CD4-positive, alpha-beta T cell treated with Interleukin-12 subunit alpha and Interleukin-12 subunit beta, for 1 hour (primary cell): ENCODE measurements around the gene DPH3.
A peak's percentile ranks its signal among the peaks of the same experiment; 100 is the strongest.

Experiments
- DNase-seq: peaks from one replicate; pipeline ENCODE4 v3.0.0-alpha.2; 2020

Gene DPH3

DNA sequence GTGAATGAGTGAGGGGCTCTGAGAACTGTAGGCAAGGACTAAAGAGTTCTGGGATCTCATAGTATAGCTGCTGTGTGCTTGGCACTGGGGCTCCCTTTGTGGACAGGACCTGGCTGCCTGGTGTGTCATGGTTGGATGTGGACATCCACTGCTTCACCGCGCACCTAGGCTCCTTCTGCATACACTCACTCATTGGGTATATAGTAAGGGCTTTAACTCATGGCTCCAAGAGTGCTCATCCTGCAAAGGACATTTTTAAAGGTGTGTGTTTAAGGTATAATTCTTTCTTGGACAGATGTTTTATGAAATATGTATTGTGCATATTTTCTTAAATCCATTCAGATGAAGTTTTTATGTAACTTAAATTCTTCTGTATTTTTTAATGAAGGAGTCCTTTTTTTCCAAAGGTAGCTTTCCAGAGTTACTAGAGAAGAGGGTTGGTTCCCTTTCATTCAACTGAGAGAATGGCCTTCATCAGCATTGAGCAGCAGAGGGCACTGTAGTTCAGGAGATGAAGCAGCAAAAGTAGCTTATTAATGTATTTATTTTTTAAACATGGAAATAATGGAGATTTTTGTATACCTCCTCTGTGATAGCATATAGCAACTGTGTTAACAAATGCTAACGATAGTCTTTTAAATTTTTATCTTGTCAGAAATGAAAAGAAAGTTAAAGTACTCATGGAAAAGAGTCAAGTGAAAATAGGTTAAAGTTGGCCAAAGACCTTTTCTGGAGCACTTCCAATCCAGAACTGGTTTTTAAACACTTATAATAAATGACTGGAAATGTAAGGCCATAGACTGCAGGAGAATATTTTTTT is 25.5 kb upstream of the DPH3 start:
- DNase-seq: peak; percentile 71

DNA sequence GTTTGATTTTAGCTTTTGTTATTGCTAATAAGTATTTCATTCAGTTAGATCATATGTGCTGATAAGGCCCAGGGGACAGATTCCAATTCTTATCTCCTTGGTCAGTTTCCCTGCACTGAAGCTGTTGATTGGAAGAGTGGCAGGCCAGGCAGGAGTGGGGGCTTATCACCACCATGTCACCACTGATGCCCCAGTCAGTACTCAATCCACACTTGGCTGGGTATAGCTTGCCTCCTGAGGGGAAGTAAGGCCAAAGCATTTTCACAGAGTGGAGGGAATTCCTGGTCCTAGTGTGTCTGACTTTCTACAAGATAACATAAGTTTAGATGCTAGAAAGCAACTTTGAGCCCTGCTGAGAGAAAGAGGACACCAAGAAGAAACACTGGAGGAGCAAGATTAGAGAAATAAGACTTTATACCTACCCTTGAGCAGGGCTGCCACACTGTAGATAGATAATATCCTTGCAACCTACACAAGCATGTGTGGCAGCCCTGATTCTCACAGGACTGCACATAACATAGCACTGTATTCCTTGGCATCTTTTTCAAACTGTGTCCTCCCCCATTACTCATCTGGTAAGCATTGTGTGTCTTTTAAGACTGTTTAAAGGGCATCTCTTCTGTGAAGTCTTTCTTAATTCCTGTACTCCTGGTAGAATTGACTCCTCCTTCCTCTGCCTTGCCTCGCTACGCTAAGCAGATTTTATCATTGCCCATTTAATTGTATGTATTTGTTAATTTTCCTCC is 24.6 kb upstream of the DPH3 start:
- no peak for DNase-seq

DNA sequence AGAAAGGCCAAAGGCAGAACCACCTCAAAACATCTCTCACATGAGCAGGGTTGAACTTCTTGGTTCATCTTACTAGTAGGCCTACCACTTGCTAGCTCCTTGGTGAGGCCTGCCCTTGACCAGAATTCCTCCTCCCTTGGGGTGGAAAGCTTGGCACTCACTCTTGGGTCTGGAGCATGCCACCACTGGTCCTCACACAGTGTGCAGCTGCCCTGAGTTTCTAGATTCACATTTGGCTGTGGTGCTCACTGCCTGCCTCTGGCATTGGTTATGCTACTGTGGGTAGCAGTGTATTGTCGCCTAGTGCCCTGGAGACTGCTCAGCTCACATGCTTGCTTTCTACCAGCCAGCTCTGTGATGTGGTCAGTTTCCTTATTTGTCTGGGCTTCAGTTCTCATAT is 23.9 kb upstream of the DPH3 start:
- no peak for DNase-seq

DNA sequence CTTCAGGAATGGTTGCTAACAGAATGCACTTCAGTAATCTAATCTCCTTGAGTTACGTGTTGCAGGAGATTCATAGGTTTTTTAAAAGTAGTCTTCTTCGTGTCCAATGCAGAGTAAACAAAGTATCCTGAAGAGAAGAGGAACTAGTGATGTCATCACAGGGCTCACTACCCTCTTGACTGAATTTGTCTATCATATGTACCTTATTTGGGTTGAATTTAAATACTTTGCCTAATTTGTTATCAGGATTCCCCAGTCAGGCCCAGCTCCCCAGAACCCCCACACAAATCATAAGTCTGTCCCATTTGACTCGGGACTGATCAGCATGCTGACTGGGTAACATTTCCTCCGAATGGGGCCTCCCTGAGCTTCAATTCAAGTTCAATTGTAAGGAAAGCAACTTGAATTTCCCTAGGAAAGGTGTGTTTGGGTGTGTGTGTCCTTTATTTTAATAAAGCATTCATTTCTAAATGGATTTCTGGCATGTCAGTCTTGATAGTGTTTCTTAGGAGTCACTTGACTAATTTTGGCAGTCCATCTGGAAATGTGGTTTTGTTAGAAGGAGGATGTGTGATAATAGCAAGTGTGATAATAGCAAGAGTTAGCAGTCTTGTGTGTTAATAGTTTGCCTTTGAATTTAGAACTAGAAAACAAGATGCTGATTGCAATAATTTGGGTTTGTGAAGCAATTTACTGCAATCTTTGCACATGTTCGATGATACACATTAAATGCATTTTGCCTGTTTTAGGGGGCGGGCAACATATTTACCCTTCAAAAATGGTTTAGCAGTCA is 22.2 kb upstream of the DPH3 start:
- DNase-seq: no peak

DNA sequence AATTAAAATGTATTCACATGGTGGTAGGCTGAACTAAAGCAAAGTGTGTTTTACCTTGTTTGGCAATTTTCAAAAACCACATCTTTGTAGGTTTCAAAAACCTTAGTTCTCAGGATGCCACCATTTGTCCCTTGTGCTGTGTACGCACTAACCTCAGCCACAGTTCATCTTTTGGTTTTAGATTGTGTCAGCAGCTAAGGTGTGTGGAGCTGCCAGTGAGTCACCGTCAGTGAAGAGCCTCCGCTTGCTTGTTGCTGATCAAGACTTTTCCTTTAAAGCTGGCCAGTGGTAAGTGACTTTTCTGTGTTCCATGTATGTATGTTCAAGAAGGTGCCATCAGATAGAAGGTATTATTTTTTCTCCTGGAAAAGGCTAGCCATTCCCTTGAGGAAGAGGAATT is 21.4 kb upstream of the DPH3 start:
- DNase-seq: peak; percentile 83

DNA sequence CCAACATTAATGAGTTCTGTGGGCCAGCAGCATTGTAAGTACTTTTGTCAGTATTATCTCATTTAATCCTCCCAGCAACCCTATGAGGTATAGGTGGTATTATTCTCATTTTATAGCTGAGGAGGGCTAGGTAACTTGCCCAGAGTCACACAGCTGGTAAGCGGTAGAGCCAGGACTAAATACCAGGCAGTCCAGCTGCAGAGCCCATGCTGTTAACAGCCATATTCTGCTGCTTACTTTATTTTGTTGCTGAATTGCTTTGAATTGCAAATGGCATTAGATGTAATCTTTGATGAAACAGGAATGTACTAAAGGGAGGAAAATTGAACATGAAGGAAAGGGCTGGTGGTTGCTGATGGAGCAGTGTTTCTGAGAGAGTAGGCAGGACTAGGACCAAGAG is 19.9 kb upstream of the DPH3 start:
- DNase-seq: no peak

DNA sequence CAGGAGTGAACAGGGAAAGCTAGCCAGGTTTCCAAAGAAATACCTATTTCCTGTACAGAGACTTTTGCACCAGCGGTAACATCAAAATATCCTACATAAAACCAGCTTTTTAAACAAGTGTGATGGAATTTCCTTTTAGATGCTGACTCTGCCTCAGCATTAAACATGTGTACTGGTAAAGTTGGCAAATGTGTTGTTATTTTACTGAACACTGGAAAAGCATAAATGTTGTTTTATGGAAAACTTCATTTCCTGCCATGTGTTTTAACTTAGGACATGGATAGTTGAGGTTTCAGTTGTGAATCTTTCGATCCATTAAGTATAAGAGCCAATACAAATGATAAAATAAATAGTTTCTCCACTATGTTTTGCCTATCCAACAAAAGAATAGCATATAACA is 15.9 kb upstream of the DPH3 start:
- DNase-seq: no peak

DNA sequence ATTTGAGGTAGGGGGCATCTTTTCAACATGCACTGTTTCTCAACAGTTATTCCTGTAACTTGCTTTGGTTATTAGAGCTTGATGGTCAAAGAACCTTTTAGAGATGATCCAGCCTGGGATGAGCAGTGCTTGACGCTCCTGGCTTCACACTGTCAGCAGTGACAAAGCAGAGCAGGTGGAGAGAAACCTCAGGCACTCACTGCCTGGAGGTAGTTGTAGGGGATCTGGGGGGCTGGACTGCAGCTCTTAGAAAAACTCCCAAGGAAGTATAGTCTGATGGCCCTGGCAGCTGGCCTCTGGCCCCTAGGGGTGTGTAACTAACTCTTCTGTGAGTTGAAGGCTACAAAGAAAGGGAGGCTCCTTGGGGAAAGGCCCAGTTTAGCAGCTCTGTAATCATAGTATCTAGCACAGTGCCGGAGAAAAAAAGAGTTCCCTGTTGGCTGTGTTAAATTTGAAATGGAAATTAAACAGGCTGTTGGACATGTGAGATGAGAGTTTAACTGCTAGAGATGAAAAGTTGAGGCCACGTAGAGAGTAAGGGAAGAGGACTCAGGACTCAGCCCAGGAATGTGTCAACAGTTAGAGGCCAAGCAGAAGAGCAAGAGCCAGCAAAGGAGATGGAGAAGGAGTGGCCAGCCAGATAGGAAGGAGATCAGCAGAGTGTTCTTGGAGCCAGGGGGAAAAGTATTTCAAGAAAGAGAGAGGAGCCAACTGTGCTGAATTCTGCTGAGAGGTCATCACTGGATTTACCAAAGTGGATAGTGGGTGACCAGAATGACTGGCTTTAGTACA is 14.5 kb upstream of the DPH3 start:
- no peak for DNase-seq

DNA sequence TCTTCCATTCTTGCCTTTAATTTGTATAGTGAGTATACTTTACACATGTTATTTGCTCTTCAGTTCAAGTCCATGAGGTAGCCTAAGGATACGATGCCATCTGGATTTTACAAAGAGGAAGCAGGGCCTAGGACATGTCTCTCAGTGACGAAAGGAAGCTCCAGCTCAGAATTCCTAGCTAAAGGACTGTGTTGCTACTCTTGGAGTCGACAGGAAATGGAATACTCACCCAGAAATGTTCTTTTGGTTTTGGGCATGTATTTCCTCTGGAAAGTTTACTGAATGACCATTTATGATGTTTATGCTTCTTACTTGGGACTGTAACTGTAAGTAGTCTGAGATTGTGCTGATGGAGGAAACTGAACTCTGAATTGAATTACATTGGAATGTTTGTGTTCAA is 12.7 kb upstream of the DPH3 start:
- DNase-seq: no peak

DNA sequence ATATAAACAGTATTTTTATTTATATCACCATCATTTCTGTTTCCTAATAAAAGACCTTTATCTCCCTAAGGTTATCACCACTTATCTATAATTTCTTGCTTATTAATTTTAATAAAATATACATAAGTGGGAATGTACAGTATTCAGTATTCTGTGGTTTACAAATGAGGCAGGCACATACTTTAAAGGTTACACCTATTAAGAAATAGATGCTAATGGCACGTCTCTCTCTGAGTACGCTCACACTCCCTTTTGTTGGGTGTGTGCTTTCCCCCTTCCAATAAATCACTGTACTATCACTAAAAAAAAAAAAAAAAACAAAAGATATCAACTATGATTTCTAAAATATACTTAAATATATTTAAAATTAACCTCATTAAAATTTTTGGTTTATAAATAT is 9.1 kb upstream of the DPH3 start:
- DNase-seq: no peak

DNA sequence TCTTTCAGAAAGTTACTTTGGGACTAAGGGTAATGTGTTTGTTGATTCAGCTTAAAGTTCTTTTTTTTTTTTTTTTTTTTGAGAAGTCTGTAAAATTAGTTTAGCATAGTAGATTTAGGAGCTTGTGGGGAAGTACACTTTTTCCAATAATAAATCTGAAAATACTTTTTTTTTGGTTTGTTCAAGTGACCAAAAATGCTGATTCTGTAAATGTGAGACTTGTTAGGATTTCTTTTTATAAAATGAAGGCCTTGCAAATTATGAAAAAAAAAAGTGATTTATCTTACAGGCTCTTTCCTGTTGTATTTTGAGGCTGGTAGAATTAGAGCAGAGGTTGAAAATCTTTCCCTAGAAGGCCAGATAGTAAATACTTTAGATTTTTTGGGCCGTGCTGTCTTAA is 7.8 kb upstream of the DPH3 start:
- DNase-seq: no peak

DNA sequence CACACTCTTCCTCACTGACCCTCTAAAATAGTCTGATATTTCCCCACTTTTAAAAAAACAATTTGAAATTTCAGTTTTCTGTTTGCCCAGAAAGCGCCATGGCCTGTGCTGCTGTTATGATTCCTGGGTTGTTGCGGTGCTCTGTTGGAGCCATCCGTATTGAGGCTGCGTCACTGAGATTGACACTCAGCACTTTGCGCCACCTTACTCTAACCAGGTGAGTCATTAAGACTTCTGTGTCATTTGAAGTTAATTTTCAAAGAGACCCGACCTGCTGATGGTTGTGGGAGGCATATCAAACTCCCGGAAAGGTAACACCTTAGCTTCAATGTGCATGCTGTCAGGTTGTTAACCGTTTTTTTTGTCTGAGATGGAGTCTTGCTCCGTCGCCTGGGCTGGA is 6.1 kb upstream of the DPH3 start:
- DNase-seq: no peak

DNA sequence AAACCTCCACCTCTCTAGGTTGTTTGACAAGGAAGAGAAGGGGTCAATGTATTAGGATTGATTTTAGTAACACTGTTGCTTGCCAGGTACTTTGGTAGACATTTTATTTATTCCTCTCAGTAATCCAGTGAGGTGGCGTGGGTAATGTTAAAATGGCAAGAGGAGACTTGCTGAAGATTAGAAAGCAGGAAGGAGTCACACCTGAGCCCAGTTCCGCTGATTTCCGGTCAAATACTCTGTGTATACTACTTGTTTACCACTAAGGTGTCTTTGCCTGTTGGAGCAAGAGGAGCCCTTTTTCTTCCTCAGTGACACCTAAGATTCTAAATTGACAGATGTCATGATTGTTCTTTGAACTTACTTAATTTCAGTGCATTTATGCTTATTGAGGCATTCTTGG is 2.0 kb upstream of the DPH3 start:
- no peak for DNase-seq

DNA sequence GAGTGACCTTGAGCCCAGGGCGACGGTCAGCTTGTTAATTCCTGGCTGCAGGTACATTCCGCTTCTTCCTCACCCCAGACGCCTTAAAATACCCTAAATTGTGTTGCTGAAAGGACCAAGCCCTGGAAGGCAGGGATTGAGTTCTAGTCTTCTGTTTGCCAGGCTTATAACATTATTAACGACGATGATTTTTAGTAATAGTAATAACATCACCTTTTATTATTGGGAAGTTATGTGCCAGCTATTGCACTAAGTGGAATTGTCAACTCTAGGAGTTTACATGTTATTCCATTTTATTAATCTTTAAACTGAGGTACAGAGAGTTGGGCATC is 678 bp upstream of the DPH3 start:
- no peak for DNase-seq

DNA sequence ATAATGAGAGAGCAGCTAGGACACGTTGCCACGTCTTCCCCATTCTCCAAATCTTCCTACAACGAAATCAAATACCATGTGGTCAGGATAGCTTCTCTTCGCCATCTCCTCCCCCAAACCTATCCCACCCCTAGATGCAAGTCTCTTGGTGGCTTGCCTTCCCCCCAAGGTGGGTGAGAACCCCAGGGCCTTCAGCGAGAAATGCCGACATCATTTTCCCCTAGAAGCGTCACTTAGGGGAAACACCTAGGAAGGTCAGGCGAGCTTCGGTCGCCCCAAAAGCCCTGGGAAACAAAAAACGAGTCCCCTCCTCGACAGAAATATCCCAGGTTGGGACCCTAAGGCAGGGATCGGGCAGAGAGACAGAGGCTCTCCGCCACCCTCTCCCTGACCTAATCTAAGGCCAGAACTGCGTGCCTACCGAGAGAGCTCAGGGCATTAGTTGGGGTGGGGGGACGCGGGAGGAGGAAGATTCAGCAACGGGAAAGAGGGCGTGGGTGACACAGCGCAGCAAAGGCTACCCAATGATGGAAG is 502 bp downstream of the DPH3 start:
- DNase-seq: no peak

DNA sequence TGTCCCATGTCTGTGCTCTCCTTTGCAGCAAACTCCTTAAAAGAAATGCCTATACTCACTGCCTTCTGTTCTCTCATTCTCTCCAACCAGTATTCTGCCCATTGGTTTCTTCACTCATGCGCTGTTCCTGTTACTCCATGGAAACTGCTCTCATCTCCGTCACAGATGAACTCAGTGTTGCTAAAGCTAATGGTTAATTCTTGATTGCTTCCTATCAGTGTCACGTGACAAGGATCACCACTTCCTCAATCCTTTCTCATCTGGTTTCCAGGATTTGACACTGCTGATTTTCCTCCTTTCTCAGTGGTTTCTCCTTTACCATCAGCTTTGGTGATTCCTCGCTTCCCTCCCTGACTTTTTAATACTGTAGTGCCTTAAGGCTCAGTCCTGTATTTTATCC is 2.6 kb downstream of the DPH3 start:
- no peak for DNase-seq

DNA sequence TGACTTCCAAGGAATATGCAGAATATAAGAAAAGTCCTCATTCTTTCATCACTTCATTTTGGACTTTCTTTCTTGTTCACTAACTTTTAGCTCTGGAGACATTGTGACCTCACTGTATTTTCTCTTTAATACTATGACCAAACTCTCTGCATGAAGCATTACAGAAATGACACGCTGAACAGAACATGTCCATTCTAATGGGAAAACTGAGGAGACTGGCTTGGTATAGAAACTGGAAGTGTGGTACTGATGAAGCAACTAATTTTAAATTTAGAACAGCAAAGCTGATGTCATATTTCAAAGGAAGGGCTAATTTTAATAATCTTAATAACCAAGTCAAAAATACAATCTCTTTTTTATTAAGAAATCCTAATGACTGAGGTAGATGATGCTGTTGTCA is 4.7 kb downstream of the DPH3 start:
- no peak for DNase-seq

DNA sequence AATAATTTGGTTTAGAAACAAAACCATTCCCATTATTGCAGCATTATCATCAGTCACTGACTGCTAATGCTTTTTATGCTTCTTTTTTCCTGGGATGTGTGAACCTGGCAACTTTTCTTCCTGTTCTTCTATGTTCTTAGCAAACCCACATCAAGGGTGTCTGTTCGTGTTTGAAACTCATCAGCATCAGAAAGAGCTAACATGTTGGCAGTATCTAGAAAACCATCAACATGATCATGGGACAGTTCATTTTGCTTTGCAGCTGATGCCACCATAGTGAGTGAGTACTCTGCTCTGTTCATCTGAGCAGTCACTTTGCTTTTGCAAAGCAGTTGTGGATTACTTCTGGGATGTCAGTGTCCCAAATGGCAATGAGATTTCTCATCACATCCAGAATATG is 5.9 kb downstream of the DPH3 start:
- no peak for DNase-seq

DNA sequence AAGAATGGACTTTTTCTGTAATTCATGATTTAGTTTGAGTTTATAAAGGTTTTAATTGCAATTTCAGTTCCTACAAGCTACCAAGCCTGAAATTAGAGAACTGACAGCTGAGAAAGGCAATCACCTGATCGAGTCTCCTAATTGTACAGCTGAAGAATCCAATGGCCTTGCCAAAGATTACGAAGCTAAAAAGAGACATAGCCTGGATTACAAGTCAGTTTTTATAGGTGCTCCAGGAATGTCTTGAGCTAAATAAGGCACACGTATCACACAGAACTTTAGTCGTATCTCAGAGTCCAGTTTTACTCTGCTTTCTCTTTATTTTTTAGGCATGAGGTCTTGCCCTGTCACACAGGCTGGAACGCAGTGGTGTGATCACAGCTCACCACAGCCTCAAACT is 6.6 kb downstream of the DPH3 start:
- DNase-seq: no peak

DNA sequence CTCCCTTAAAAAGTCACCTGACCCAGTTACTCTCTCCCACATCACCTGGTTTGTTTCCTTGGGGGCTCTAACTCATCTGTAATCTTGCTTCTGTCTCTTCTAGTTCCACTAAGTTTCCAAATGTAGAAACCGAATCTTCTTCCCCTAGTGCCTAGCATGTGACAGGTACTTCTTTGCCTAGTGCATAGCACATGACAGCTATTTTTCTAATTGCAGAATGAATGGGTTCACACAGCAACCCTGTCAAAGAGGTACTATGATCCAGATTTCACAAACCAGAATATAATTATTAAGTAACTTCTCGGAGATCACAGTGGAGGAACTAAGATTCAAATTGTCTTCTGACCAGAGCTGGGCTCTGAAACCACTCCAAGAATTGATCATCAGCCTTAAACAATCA is 7.4 kb downstream of the DPH3 start:
- no peak for DNase-seq

DNA sequence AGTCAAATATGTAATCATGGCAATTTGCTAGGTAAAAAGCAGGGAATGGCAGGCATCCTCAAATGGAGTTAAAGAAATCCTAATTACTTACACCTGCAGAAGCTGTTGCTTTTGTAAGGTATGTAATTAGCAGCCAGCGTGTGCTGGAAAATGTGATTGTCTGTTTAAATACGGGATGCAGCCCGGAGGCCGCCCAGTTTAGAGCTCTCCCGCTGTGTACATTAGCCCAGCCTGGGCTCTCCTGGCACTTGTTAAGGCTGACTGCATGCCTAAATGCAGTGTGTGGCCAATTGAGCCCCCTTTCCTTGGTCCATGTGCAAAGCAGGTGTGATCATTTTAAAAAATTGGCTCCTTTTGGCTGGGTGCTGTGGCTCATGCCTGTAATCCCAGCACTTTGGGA is 9.0 kb downstream of the DPH3 start:
- DNase-seq: no peak

DNA sequence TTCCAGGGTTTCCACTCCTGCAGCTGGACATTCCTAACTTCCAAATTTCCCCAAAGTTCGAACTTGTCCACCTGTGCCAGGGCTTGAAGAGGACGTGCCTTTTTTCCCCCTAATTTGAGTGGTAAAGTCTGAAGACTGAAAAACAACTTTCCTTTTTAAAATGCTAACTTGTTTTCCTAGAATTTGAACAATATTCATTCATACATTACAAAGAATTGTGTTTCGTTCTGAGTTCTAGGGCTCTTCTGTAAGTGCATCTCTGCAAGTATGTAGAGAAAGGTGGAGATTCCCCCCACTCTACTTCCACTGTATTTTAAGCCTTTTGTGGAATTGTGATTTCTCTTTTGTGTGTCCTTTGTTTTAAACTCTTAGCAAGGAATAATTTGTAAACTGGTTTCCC is 9.4 kb downstream of the DPH3 start:
- DNase-seq: no peak

DNA sequence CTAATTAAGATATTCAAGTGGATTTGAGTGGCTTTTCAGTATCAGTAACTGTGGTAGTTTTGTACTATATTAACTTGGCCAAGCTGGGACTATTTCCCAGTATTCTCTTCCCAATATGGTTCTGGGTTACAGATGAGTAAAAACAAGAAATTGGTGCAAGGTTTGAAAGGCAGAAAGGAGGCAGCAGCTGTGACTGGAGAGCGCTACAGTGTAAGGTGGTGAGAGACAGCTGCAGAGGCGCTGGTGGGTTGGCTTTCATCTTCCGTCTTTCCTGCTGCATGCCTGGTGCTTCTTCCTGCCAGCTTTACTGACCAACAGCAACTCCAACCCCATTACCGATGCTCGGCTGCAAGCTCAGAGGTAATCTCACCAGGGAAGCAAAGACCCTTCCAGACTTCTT is 9.8 kb downstream of the DPH3 start:
- DNase-seq: no peak
